Stimulated activated naive CD8-positive, alpha-beta T cell treated with anti-CD3 and anti-CD28 coated beads, Interleukin-15, amount 100 ng/mL, for 72 hours (primary cell): ENCODE measurements around the gene HEXA.
A peak's percentile ranks its signal among the peaks of the same experiment; 100 is the strongest.

Experiments
- ATAC-seq: fragments of 150-1000 bp; cut with Tn5 transposase; 2 replicates; pipeline ENCODE4 v1.10.0; 2021; ENCODE audit warnings: mild to moderate bottlenecking, moderate library complexity
- DNase-seq, 2 donors: peaks; one replicate each; pipeline ENCODE4 v3.0.0; 2021 to 2022
- H3K27ac Mint-ChIP-seq, 2 donors: one replicate each; pipeline ENCODE4 v1.8.0; 2022; ENCODE audit warnings: mild to moderate bottlenecking in 2 of 2, mixed read lengths in 2 of 2, moderate library complexity in 2 of 2
- H3K27me3 Mint-ChIP-seq: one replicate; pipeline ENCODE4 v1.8.0; 2022; ENCODE audit warnings: mixed read lengths
- H3K4me1 Mint-ChIP-seq: one replicate; pipeline ENCODE4 v1.8.0; 2022; ENCODE audit warnings: mild to moderate bottlenecking, mixed read lengths
- H3K4me3 Mint-ChIP-seq, 2 donors: one replicate each; pipeline ENCODE4 v1.8.0; 2022; ENCODE audit warnings: mild to moderate bottlenecking in 2 of 2, mixed read lengths in 2 of 2, moderate library complexity in 1 of 2
- H3K9me3 Mint-ChIP-seq, 2 donors: one replicate each; pipeline ENCODE4 v1.8.0; 2022; ENCODE audit warnings: mixed read lengths in 2 of 2

HEXA gene

GRCh38 chr15:72315706-72316370 lies 60.0 kb downstream of the HEXA start:
- peaks cover 13% of the 10 kb centered on the region for H3K27me3 Mint-ChIP-seq
- H3K9me3 Mint-ChIP-seq, result peaks cover 0 to 8% of the 10 kb centered on the region in 2 donors
- DNase-seq, result no peak
- ATAC-seq, result no peak
- peaks cover 17% of the 10 kb centered on the region for H3K4me1 Mint-ChIP-seq
- no peak overlapping the region for H3K4me3 Mint-ChIP-seq
- H3K27ac Mint-ChIP-seq, result no peak overlapping the region

- Mint-ChIP-seq H3K27ac (no peak overlapping the region), H3K4me3 (no peak overlapping the region), H3K27me3 (peaks cover 7% of the 10 kb centered on the region), H3K9me3 (peaks cover 0 to 5% of the 10 kb centered on the region in 2 donors), H3K4me1 (peaks cover 5% of the 10 kb centered on the region)
- DNase-seq, result no peak
- no peak for ATAC-seq
Observed at GRCh38 chr15:72313881-72314280, 61.9 kb downstream of the HEXA start.

- no peak for ATAC-seq
- peaks cover under 1% of the 10 kb centered on the region for H3K4me1 Mint-ChIP-seq
- peaks cover 0 to under 1% of the 10 kb centered on the region in 2 donors for H3K9me3 Mint-ChIP-seq
- H3K27me3 Mint-ChIP-seq, result peaks cover 3% of the 10 kb centered on the region
- no peak overlapping the region for H3K27ac Mint-ChIP-seq
- H3K4me3 Mint-ChIP-seq, result no peak overlapping the region
- no peak for DNase-seq
Observed at GRCh38 chr15:72313448-72313840, 62.4 kb downstream of the HEXA start.

- ATAC-seq (peak; percentile 95), DNase-seq (peak; percentile 49 to 66)
- Mint-ChIP-seq H3K27ac (no peak overlapping the region), H3K27me3 (no peaks in the 10 kb centered on the region), H3K4me1 (no peaks in the 10 kb centered on the region), H3K4me3 (no peak overlapping the region), H3K9me3 (no peaks in the 10 kb centered on the region)
Observed at GRCh38 chr15:72312605-72313447, 63.0 kb downstream of the HEXA start.

- ATAC-seq (no peak), DNase-seq (no peak)
- Mint-ChIP-seq H3K9me3 (no peaks in the 10 kb centered on the region), H3K4me3 (no peak overlapping the region), H3K4me1 (peaks cover 16% of the 10 kb centered on the region), H3K27ac (no peak overlapping the region), H3K27me3 (no peaks in the 10 kb centered on the region)
Observed at GRCh38 chr15:72307026-72307425, 68.8 kb downstream of the HEXA start.

- no peaks in the 10 kb centered on the region for H3K9me3 Mint-ChIP-seq
- no peak overlapping the region for H3K27ac Mint-ChIP-seq
- no peaks in the 10 kb centered on the region for H3K27me3 Mint-ChIP-seq
- H3K4me1 Mint-ChIP-seq, result peaks cover 16% of the 10 kb centered on the region
- no peak overlapping the region for H3K4me3 Mint-ChIP-seq
- peak; percentile 81 for ATAC-seq
- DNase-seq, result peak in 1 of 2 donors; percentile 45
Observed at GRCh38 chr15:72306211-72306785, 69.5 kb downstream of the HEXA start.

GRCh38 chr15:72304596-72304995 lies 71.2 kb downstream of the HEXA start:
- ATAC-seq (no peak), DNase-seq (no peak)
- H3K4me1 Mint-ChIP-seq, result peaks cover 16% of the 10 kb centered on the region
- H3K27ac Mint-ChIP-seq, result no peak overlapping the region
- H3K9me3 Mint-ChIP-seq, result no peaks in the 10 kb centered on the region
- no peak overlapping the region for H3K4me3 Mint-ChIP-seq
- no peaks in the 10 kb centered on the region for H3K27me3 Mint-ChIP-seq

GRCh38 chr15:72302955-72303354 lies 72.9 kb downstream of the HEXA start:
- H3K4me3 Mint-ChIP-seq, result no peak overlapping the region
- peak overlapping the region; percentile 64 to 83 for H3K27ac Mint-ChIP-seq
- DNase-seq (no peak), ATAC-seq (no peak)
- no peaks in the 10 kb centered on the region for H3K9me3 Mint-ChIP-seq
- H3K4me1 Mint-ChIP-seq, result peaks cover 16% of the 10 kb centered on the region
- H3K27me3 Mint-ChIP-seq, result no peaks in the 10 kb centered on the region
